ENCODE results near the gene TOX2.

DNA sequence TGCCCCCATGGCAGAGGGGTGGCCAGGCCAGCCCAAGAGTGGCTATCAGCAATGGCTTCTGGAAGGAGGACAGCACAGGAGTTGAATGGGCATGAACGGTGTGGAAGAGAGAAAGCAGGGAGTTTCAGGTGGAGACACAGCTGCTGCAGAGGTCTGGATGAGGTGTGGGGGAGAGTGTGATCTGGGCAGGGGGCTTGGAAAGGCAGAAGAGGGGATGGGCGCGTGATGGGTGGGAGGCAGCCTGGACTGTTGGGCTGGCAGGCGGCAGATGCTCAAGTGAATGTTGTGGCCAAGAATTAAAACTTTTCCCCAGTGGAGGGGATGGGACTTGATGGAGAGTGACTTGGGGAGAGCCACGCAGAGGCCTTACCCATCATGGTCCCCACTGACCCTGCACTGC is 46.5 kb downstream of the TOX2 start:
- TF ChIP-seq TAF1 (IDR thresholded peaks at IDR 0.05; ENCODE audit: borderline replicate concordance, low read depth, low read length) (no peak), POLR2A (IDR thresholded peaks at IDR 0.05; ENCODE audit: low read depth, low read length) (no peak)

Measured in GM12892 (cell line).